GM12873 (cell line): ENCODE results near the gene SCUBE3.

Experiments
- TF ChIP-seq, protein P1 (sequence below): IDR thresholded peaks from 2 replicates; pipeline ENCODE4 v1.5.1; 2012; ENCODE audit warnings: low read depth, mild to moderate bottlenecking, moderate library complexity, low read length, control low read depth; ENCODE audit not compliant: insufficient read depth; ENCODE audit errors: missing control alignments

Gene SCUBE3

DNA sequence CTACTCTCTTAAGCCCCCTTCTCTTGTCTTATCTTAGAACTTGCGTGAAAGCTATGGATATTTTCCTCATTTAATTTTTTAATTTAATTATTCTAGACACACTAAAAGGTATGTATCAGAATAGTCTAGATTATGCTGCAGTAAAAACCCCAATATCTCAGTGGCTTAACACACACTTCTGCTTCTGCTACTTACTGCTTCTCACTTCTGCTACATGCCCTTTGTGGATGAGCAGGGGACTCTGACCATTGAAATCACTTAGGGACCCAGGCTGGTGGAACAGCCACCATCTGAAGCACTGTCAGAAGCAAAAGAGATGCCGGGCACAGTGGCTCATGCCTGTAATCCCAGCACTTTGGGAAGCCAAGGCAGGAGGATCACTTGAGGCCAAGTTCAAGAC is 27.2 kb upstream of the SCUBE3 start:
- TF ChIP-seq, protein P1, sequence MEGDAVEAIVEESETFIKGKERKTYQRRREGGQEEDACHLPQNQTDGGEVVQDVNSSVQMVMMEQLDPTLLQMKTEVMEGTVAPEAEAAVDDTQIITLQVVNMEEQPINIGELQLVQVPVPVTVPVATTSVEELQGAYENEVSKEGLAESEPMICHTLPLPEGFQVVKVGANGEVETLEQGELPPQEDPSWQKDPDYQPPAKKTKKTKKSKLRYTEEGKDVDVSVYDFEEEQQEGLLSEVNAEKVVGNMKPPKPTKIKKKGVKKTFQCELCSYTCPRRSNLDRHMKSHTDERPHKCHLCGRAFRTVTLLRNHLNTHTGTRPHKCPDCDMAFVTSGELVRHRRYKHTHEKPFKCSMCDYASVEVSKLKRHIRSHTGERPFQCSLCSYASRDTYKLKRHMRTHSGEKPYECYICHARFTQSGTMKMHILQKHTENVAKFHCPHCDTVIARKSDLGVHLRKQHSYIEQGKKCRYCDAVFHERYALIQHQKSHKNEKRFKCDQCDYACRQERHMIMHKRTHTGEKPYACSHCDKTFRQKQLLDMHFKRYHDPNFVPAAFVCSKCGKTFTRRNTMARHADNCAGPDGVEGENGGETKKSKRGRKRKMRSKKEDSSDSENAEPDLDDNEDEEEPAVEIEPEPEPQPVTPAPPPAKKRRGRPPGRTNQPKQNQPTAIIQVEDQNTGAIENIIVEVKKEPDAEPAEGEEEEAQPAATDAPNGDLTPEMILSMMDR: no peak

- TF ChIP-seq, protein P1: no peak
Measured at GRCh38 chr6:35188886-35189285, 24.9 kb upstream of the SCUBE3 start.

DNA sequence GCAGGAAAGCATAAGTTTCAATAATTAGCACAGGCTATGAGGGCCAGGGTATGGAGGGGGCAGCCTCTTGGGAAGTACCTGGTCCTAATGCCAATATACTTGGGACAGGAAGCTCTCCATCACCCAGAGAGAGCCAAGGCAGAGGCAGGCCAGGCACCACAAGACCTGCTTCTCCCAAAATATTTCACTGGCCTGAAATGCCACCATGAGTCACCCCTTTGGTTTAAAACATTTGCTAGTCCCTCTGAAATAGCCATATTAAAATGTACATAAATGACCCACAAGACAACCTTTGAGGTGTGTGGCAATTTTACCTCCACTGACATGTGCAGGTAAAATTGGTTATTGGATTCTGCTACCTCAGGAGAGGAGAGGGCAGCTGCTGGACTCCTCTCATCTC is 23.4 kb upstream of the SCUBE3 start:
- TF ChIP-seq, protein P1: no peak

DNA sequence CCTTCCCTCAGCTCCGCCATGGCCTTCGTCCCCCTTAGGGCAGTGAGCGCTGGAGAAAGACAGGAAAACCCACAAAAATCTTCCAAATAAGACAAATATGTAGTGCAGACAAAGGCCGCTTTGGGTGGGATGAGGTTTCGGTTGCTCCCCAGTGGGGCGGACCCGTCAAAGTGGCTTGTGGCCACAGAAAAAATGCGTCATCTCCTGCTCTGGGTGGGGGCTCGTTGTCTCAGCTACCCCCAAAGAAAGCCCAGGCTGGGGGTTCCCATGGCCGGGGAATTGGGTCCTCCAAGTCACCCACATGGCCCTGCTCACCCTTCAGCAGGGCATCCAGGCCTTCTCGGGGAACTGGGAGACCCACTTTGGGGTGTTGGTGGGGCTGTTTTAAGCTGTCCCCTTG is 21.9 kb upstream of the SCUBE3 start:
- TF ChIP-seq, protein P1: no peak

GRCh38 chr6:35192301-35192860 is 21.4 kb upstream of the SCUBE3 start:
- TF ChIP-seq, protein P1: no peak

DNA sequence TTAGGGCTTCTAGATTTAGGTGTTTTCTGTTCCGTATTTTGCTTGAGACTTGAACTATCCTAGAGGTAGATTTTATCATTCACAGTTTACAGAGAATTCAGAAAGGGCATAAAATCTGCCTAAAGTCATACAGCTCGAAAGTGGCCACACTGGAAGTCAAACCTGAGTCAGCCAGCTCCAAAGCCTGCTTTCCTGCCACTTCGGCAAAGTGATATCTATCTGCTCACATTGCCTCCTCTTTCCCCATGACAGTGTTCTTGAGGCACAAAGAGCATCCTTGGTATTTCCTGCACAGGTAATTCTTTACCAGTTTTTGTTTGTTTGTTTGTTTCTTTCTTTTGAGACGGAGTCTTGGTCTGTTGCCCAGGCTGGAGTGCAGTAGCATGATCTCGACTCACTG is 19.4 kb upstream of the SCUBE3 start:
- TF ChIP-seq, protein P1: no peak

GRCh38 chr6:35195120-35195780 is 18.5 kb upstream of the SCUBE3 start:
- TF ChIP-seq, protein P1: no peak
